Measurements from ENCODE around the gene TRIM66. TPM values are rescaled to one million over a fixed set of nuclear protein-coding genes. Genes with fewer than 3 reads are reported as not detected.

The TRIM66 gene
- total and polyA plus RNA-seq, 2 of the 8 experiments (the other 6 are each of a cell fraction or from before 2014, with no cell fraction given): 3.1 to 3.5 TPM

- Histone ChIP-seq H2AFZ (ENCODE audit: low read length) (no peak overlapping the region), H3K4ac (replicated peaks; ENCODE audit: insufficient read length, low read depth, low read length) (no peak overlapping the region), H3K4me1 (replicated peaks in 1 of 4; ENCODE audit: control insufficient read depth in 3 of 4, insufficient read depth in 4 of 4, low read length in 3 of 4) (peaks cover 0 to 6% (median 3%) of the 10 kb centered on the region in 4 experiments; a peak in 4 of 7 replicates), H4K8ac (ENCODE audit: extremely low read depth, insufficient read depth, low read length) (no peak overlapping the region), H3K23ac (ENCODE audit: insufficient read length) (no peak overlapping the region), H3K18ac (ENCODE audit: extremely low read depth, low read length) (no peak overlapping the region), H3K79me1 (ENCODE audit: low read depth, low read length) (peaks cover 3% of the 10 kb centered on the region; the same call in 1 of the 2 replicates), H2BK20ac (ENCODE audit: low read length) (no peak overlapping the region), H3K79me2 (ENCODE audit: control insufficient read depth in 1 of 2, insufficient read depth in 2 of 2, low read length in 2 of 2) (no peaks in the 10 kb centered on the region), H3K4me2 (ENCODE audit: insufficient read depth in 1 of 2, low read depth in 2 of 2, low read length in 2 of 2) (no peak overlapping the region), H2BK120ac (replicated peaks; ENCODE audit: low read depth, low read length) (no peak overlapping the region), H3K27me3 (replicated peaks in 1 of 4; ENCODE audit: control insufficient read depth in 3 of 4, extremely low read depth in 1 of 4, insufficient read depth in 3 of 4, low read length in 3 of 4) (no peaks in the 10 kb centered on the region), H4K20me1 (replicated peaks in 1 of 2; ENCODE audit: control insufficient read depth in 1 of 2, insufficient read depth in 2 of 2, low read length in 2 of 2) (no peaks in the 10 kb centered on the region), H2BK12ac (ENCODE audit: low read depth, low read length) (no peak overlapping the region), H3K56ac (replicated peaks; ENCODE audit: insufficient read length, low read depth, low read length) (no peak overlapping the region), H2BK15ac (ENCODE audit: low read length) (no peak overlapping the region), H2BK5ac (ENCODE audit: low read depth, low read length) (no peak overlapping the region), H4K5ac (ENCODE audit: insufficient read length, low read depth, low read length) (no peak overlapping the region), H3K9ac (replicated peaks in 1 of 4; ENCODE audit: extremely low read depth in 1 of 4, low read depth in 3 of 4, low read length in 3 of 4) (no peak overlapping the region), H4K91ac (replicated peaks; ENCODE audit: insufficient read length, low read length) (no peak overlapping the region), H3K4me3 (ENCODE audit: extremely low read depth in 1 of 4, insufficient read depth in 2 of 4, low read depth in 3 of 4, low read length in 4 of 4) (no peak overlapping the region), H3K27ac (ENCODE audit: low read depth, low read length) (no peak overlapping the region), H3K36me3 (ENCODE audit: control insufficient read depth in 2 of 4, insufficient read depth in 4 of 4, low read length in 3 of 4) (peaks cover 0 to 6% (median 2%) of the 10 kb centered on the region in 4 experiments; a peak in 5 of 8 replicates), H2AK5ac (ENCODE audit: low read depth, low read length) (no peak overlapping the region), H3K23me2 (ENCODE audit: low read depth, low read length) (no peaks in the 10 kb centered on the region), H3K9me3 (ENCODE audit: insufficient read depth in 2 of 2, low read depth in 1 of 2, low read length in 1 of 2) (no peaks in the 10 kb centered on the region), H3K14ac (ENCODE audit: insufficient read length) (no peak overlapping the region)
- ChIA-PET CTCF (ENCODE audit: partially characterized antibody) (interaction anchor here (0.7 to 2.5 kb wide), 9 partner anchors 8 to 120 kb away, joined by 3 to 8 read pairs (median 4); no protein-coding TSS in a partner anchor), POLR2A (ENCODE audit: partially characterized antibody) (interaction anchor here (0.6 to 3.7 kb wide), 8 partner anchors 9 to 97 kb away, joined by 3 to 21 read pairs (median 7); partner anchors contain the start of genes RPL27A and TRIM66)
- 91% methylated on average over 8 of the region's 8 CpGs; no CpG with 5 or more reads in 1 of the 2 experiments for WGBS, 2 experiments (ENCODE audit: extremely low coverage in 1 of 2, insufficient coverage in 1 of 2, insufficient read length in 1 of 2, insufficient replicate concordance in 2 of 2, low coverage in 1 of 2, low lambda C conversion rate in 2 of 2, missing lambda C conversion rate in 1 of 2)
- DNase-seq (ENCODE audit: low read depth in 1 of 2, low spot score in 2 of 2): no peak
- no peak for FAIRE-seq
- TF ChIP-seq CHD2 (IDR thresholded peaks at IDR 0.05; ENCODE audit: low read length) (no peak), POLR2A (IDR thresholded peaks at IDR 0.05; ENCODE audit: control extremely low read depth in 1 of 2, low read depth in 2 of 2, low read length in 2 of 2) (no peak), TEAD4 (IDR thresholded peaks at IDR 0.05; ENCODE audit: low read depth, low read length) (no peak), BCL11A (IDR thresholded peaks at IDR 0.05; ENCODE audit: low read depth in 2 of 2, low read length in 2 of 2) (no peak)
Observed at GRCh38 chr11:8713760-8714454, 31.4 kb upstream of the TRIM66 start.
